SK-N-SH treated with all-trans-retinoic acid at 6 μM for 48 hours (cell line): ENCODE data around the gene SYNJ2.

ENCODE experiments used
- ATAC-seq: fragments of 200-7000 bp; cut with Tn5 transposase; 3 replicates; pipeline ENCODE4 v1.9.1; 2020; ENCODE audit warnings: mild to moderate bottlenecking, moderate library complexity
- ARNTL ChIP-seq: fragments of 450-650 bp; formaldehyde crosslinking; IDR thresholded peaks from 2 replicates; pipeline ENCODE4 v1.5.0; 2020; ENCODE audit warnings: low read depth, mild to moderate bottlenecking, moderate library complexity, borderline replicate concordance
- ESRRG ChIP-seq: fragments of 250-450 bp; sonication (Bioruptor Pico); IDR thresholded peaks from 2 replicates; pipeline ENCODE4 v1.6.1; 2021; ENCODE audit warnings: mild to moderate bottlenecking
- ISL1 ChIP-seq: fragments of 250-450 bp; sonication (Bioruptor Pico); IDR thresholded peaks from 2 replicates; pipeline ENCODE4 v2.1.2; 2022; ENCODE audit warnings: mild to moderate bottlenecking, moderate library complexity
- OSR1 ChIP-seq: fragments of 250-450 bp; sonication (Bioruptor Pico); IDR thresholded peaks from 2 replicates; pipeline ENCODE4 v1.8.0; 2022; ENCODE audit warnings: moderate library complexity, mild to moderate bottlenecking, inconsistent platforms
- PPARA ChIP-seq: fragments of 250-450 bp; sonication (Bioruptor Pico); IDR thresholded peaks from 2 replicates; pipeline ENCODE4 v1.5.0; 2020; ENCODE audit warnings: mild to moderate bottlenecking, borderline replicate concordance
- RARB ChIP-seq: fragments of 250-450 bp; sonication (Bioruptor Pico); IDR thresholded peaks from 2 replicates; pipeline ENCODE4 v1.8.0; 2021; ENCODE audit warnings: mild to moderate bottlenecking, moderate library complexity
- SNAI2 ChIP-seq: fragments of 250-450 bp; sonication (Bioruptor Pico); IDR thresholded peaks from 2 replicates; pipeline ENCODE4 v1.5.0; 2020; ENCODE audit warnings: mild to moderate bottlenecking, moderate library complexity
- TCF4 ChIP-seq: fragments of 250-450 bp; sonication (Bioruptor Pico); IDR thresholded peaks from 2 replicates; pipeline ENCODE4 v1.8.0; 2021; ENCODE audit warnings: mild to moderate bottlenecking, moderate library complexity, borderline replicate concordance
- TOX ChIP-seq: fragments of 250-450 bp; sonication (Bioruptor Pico); IDR thresholded peaks from 2 replicates; pipeline ENCODE4 v1.8.0; 2021; ENCODE audit warnings: mild to moderate bottlenecking, moderate library complexity, borderline replicate concordance
- ZC3H10 ChIP-seq: fragments of 250-450 bp; sonication (Bioruptor Pico); IDR thresholded peaks from 2 replicates; pipeline ENCODE4 v1.5.1; 2021; ENCODE audit warnings: mild to moderate bottlenecking, moderate library complexity
- ZFP3 ChIP-seq: fragments of 250-450 bp; sonication (Bioruptor Pico); IDR thresholded peaks from 2 replicates; pipeline ENCODE4 v1.5.0; 2020; ENCODE audit warnings: mild to moderate bottlenecking, moderate library complexity
- ZFP30 ChIP-seq: fragments of 450-650 bp; formaldehyde crosslinking; IDR thresholded peaks from 2 replicates; pipeline ENCODE4 v1.5.0; 2022; ENCODE audit warnings: mild to moderate bottlenecking, moderate library complexity
- ZNF565 ChIP-seq: fragments of 450-650 bp; formaldehyde crosslinking; conservative IDR thresholded peaks from 2 replicates; pipeline ENCODE4 v1.5.0; 2020; ENCODE audit warnings: low read depth, mild to moderate bottlenecking, moderate library complexity
- ZNF70 ChIP-seq: fragments of 450-650 bp; formaldehyde crosslinking; IDR thresholded peaks from 2 replicates; pipeline ENCODE4 v1.5.0; 2020; ENCODE audit warnings: mild to moderate bottlenecking, moderate library complexity
- ZNF8 ChIP-seq: fragments of 450-650 bp; formaldehyde crosslinking; IDR thresholded peaks from 2 replicates; pipeline ENCODE4 v1.5.0; 2020; ENCODE audit warnings: mild to moderate bottlenecking, moderate library complexity
- TF ChIP-seq, protein P1 (sequence below): fragments of 250-450 bp; sonication (Bioruptor Pico); IDR thresholded peaks from 2 replicates; pipeline ENCODE4 v1.5.1; 2021; ENCODE audit warnings: mild to moderate bottlenecking, moderate library complexity
- TF ChIP-seq, protein P2 (sequence below): fragments of 250-450 bp; sonication (Bioruptor Pico); IDR thresholded peaks from 2 replicates; pipeline ENCODE4 v1.8.0; 2020; ENCODE audit warnings: mild to moderate bottlenecking, moderate library complexity, borderline replicate concordance
- TF ChIP-seq, protein P3 (sequence below): fragments of 250-450 bp; sonication (Bioruptor Pico); IDR thresholded peaks from 2 replicates; pipeline ENCODE4 v1.5.0; 2020; ENCODE audit warnings: mild to moderate bottlenecking, moderate library complexity
- TF ChIP-seq, protein P4 (sequence below): fragments of 250-450 bp; sonication (Bioruptor Pico); IDR thresholded peaks from 2 replicates; pipeline ENCODE4 v1.8.0; 2021; ENCODE audit warnings: low read depth, mild to moderate bottlenecking, moderate library complexity, borderline replicate concordance
- TF ChIP-seq, protein P5 (sequence below): fragments of 250-450 bp; sonication (Bioruptor Pico); IDR thresholded peaks from 2 replicates; pipeline ENCODE4 v1.5.1; 2020; ENCODE audit warnings: low read depth, mild to moderate bottlenecking, moderate library complexity

The SYNJ2 gene

DNA sequence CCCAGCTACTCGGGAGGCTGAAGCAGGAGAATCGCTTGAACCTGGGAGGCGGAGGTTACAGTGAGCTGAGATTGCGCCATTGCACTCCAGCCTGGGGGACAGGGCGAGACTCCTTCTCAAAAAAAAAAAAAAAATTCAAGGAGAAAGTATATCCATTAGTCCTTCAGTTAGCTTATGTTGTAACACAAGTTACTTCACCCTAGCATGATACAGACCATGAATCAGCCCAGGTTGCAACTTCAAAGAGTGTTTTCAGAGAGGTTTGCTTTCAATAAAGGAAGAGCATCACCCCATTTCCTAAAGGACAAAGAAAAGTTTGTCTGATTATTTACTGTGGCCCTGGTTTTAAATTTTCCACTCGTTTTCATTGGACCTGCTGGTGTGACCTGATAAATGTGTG is 113.4 kb downstream of the SYNJ2 start:
- TF ChIP-seq ARNTL (CRISPR knock-in tag) (no peak), SNAI2 (CRISPR knock-in tag) (no peak), ZC3H10 (CRISPR knock-in tag) (no peak), ESRRG (CRISPR knock-in tag) (no peak), OSR1 (no peak), RARB (no peak), PPARA (CRISPR knock-in tag) (no peak)
- TF ChIP-seq, protein P1, sequence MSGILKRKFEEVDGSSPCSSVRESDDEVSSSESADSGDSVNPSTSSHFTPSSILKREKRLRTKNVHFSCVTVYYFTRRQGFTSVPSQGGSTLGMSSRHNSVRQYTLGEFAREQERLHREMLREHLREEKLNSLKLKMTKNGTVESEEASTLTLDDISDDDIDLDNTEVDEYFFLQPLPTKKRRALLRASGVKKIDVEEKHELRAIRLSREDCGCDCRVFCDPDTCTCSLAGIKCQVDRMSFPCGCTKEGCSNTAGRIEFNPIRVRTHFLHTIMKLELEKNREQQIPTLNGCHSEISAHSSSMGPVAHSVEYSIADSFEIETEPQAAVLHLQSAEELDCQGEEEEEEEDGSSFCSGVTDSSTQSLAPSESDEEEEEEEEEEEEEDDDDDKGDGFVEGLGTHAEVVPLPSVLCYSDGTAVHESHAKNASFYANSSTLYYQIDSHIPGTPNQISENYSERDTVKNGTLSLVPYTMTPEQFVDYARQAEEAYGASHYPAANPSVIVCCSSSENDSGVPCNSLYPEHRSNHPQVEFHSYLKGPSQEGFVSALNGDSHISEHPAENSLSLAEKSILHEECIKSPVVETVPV (CRISPR knock-in tag), result no peak
- TF ChIP-seq, protein P2, sequence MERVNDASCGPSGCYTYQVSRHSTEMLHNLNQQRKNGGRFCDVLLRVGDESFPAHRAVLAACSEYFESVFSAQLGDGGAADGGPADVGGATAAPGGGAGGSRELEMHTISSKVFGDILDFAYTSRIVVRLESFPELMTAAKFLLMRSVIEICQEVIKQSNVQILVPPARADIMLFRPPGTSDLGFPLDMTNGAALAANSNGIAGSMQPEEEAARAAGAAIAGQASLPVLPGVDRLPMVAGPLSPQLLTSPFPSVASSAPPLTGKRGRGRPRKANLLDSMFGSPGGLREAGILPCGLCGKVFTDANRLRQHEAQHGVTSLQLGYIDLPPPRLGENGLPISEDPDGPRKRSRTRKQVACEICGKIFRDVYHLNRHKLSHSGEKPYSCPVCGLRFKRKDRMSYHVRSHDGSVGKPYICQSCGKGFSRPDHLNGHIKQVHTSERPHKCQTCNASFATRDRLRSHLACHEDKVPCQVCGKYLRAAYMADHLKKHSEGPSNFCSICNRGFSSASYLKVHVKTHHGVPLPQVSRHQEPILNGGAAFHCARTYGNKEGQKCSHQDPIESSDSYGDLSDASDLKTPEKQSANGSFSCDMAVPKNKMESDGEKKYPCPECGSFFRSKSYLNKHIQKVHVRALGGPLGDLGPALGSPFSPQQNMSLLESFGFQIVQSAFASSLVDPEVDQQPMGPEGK, result no peak
- ATAC-seq, result no peak

DNA sequence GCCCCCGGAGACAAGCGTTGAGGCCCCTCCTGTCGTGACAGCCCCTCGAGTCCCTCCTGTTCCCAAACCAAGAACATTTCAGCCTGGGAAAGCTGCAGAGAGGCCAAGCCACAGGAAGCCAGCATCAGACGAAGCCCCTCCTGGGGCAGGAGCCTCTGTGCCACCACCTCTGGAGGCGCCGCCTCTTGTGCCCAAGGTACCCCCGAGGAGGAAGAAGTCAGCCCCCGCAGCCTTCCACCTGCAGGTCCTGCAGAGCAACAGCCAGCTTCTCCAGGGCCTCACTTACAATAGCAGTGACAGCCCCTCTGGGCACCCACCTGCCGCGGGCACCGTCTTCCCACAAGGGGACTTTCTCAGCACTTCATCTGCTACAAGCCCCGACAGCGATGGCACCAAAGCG is 114.0 kb downstream of the SYNJ2 start:
- TF ChIP-seq, protein P3, sequence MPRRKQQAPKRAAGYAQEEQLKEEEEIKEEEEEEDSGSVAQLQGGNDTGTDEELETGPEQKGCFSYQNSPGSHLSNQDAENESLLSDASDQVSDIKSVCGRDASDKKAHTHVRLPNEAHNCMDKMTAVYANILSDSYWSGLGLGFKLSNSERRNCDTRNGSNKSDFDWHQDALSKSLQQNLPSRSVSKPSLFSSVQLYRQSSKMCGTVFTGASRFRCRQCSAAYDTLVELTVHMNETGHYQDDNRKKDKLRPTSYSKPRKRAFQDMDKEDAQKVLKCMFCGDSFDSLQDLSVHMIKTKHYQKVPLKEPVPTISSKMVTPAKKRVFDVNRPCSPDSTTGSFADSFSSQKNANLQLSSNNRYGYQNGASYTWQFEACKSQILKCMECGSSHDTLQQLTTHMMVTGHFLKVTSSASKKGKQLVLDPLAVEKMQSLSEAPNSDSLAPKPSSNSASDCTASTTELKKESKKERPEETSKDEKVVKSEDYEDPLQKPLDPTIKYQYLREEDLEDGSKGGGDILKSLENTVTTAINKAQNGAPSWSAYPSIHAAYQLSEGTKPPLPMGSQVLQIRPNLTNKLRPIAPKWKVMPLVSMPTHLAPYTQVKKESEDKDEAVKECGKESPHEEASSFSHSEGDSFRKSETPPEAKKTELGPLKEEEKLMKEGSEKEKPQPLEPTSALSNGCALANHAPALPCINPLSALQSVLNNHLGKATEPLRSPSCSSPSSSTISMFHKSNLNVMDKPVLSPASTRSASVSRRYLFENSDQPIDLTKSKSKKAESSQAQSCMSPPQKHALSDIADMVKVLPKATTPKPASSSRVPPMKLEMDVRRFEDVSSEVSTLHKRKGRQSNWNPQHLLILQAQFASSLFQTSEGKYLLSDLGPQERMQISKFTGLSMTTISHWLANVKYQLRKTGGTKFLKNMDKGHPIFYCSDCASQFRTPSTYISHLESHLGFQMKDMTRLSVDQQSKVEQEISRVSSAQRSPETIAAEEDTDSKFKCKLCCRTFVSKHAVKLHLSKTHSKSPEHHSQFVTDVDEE (CRISPR knock-in tag), result no peak
- no peak for TF ChIP-seq ZFP3
- TF ChIP-seq ZNF565, result no peak
- TF ChIP-seq TCF4 (CRISPR knock-in tag), result no peak
- TF ChIP-seq ZNF8 (CRISPR knock-in tag), result no peak
- TF ChIP-seq ZC3H10 (CRISPR knock-in tag), result no peak
- TF ChIP-seq RARB, result no peak
- no peak for TF ChIP-seq ESRRG (CRISPR knock-in tag)
- TF ChIP-seq, protein P2, result no peak
- no peak for TF ChIP-seq SNAI2 (CRISPR knock-in tag)
- TF ChIP-seq, protein P4, sequence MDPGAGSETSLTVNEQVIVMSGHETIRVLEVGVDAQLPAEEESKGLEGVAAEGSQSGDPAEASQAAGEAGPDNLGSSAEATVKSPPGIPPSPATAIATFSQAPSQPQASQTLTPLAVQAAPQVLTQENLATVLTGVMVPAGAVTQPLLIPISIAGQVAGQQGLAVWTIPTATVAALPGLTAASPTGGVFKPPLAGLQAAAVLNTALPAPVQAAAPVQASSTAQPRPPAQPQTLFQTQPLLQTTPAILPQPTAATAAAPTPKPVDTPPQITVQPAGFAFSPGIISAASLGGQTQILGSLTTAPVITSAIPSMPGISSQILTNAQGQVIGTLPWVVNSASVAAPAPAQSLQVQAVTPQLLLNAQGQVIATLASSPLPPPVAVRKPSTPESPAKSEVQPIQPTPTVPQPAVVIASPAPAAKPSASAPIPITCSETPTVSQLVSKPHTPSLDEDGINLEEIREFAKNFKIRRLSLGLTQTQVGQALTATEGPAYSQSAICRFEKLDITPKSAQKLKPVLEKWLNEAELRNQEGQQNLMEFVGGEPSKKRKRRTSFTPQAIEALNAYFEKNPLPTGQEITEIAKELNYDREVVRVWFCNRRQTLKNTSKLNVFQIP (CRISPR knock-in tag), result no peak
- no peak for TF ChIP-seq PPARA (CRISPR knock-in tag)
- TF ChIP-seq, protein P1 (CRISPR knock-in tag), result no peak
- TF ChIP-seq TOX (CRISPR knock-in tag), result no peak
- TF ChIP-seq ZFP30 (CRISPR knock-in tag), result no peak
- no peak for TF ChIP-seq OSR1
- TF ChIP-seq ZNF70 (CRISPR knock-in tag), result no peak
- TF ChIP-seq, protein P5, sequence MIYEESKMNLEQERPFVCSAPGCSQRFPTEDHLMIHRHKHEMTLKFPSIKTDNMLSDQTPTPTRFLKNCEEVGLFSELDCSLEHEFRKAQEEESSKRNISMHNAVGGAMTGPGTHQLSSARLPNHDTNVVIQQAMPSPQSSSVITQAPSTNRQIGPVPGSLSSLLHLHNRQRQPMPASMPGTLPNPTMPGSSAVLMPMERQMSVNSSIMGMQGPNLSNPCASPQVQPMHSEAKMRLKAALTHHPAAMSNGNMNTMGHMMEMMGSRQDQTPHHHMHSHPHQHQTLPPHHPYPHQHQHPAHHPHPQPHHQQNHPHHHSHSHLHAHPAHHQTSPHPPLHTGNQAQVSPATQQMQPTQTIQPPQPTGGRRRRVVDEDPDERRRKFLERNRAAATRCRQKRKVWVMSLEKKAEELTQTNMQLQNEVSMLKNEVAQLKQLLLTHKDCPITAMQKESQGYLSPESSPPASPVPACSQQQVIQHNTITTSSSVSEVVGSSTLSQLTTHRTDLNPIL, result no peak
- TF ChIP-seq ISL1, result no peak

More for the DNA sequence above, 114.0 kb downstream of the SYNJ2 start:
- ATAC-seq, result no peak
